Activated CD4-positive, alpha-beta T cell treated with anti-CD3 and anti-CD28 coated beads, Interleukin-2, Interleukin-6, amounts not matched to agents 100 ng/mL and 50 ng/mL, durations not matched to agents 16 hours and 8 hours (primary cell): ENCODE measurements around the gene ZNF792.
"Not testable (repeated sequence)": the region's sequence is repeated elsewhere in the genome, so short reads cannot be mapped to it uniquely, and the experiment has no call there.

ENCODE experiments used
- DNase-seq: peaks from one replicate; pipeline ENCODE4 v3.0.0-alpha.2; 2020

The ZNF792 gene

GRCh38 chr19:34970185-34970780 is 6.3 kb upstream of the ZNF792 start:
- DNase-seq = not testable (repeated sequence)

GRCh38 chr19:34969721-34970120 is 5.7 kb upstream of the ZNF792 start:
- no peak for DNase-seq

- no peak for DNase-seq
Observed at GRCh38 chr19:34967551-34967950, 3.5 kb upstream of the ZNF792 start.

GRCh38 chr19:34965505-34965904 is 1.5 kb upstream of the ZNF792 start:
- DNase-seq = not testable (repeated sequence)

GRCh38 chr19:34964598-34964997 is 569 bp upstream of the ZNF792 start:
- no peak for DNase-seq

- DNase-seq = peak; percentile 17
Observed at GRCh38 chr19:34962687-34963572, 1.1 kb downstream of the ZNF792 start.

GRCh38 chr19:34961775-34962686 is 2.0 kb downstream of the ZNF792 start:
- DNase-seq = peak; percentile 51

GRCh38 chr19:34960940-34961679 is 2.9 kb downstream of the ZNF792 start:
- DNase-seq = no peak

GRCh38 chr19:34960103-34960805 is 3.8 kb downstream of the ZNF792 start:
- DNase-seq = no peak

- no peak for DNase-seq
Observed at GRCh38 chr19:34959021-34959420, 5.0 kb downstream of the ZNF792 start.

GRCh38 chr19:34957830-34958751 is 5.9 kb downstream of the ZNF792 start:
- no peak for DNase-seq

- DNase-seq = no peak
Observed at GRCh38 chr19:34953092-34953491, 10.9 kb downstream of the ZNF792 start.

- DNase-seq = no peak
Observed at GRCh38 chr19:34943861-34944573, 20.0 kb downstream of the ZNF792 start.

- DNase-seq = no peak
Observed at GRCh38 chr19:34938886-34939285, 25.1 kb downstream of the ZNF792 start.

- no peak for DNase-seq
Observed at GRCh38 chr19:34936184-34936583, 27.8 kb downstream of the ZNF792 start.

GRCh38 chr19:34932494-34932893 is 31.5 kb downstream of the ZNF792 start:
- no peak for DNase-seq

- DNase-seq = peak; percentile 89
Observed at GRCh38 chr19:34926685-34927375, 37.2 kb downstream of the ZNF792 start, which contains the start of gene ZNF30. Gene ZNF30, plus strand, starts transcription at chr19:34926903. Its CDS starts 3,045 bp downstream, at chr19:34929948.

GRCh38 chr19:34926361-34926684 is 37.7 kb downstream of the ZNF792 start:
- DNase-seq = no peak

GRCh38 chr19:34925278-34925855 is 38.7 kb downstream of the ZNF792 start:
- DNase-seq = no peak
